HCT116 (cell line): ENCODE measurements around the gene SOCS7. TPM values are rescaled to one million over a fixed set of nuclear protein-coding genes. Genes with fewer than 3 reads are reported as not detected.

ENCODE experiments used
- ATAC-seq: fragments of 200-7000 bp; cut with Tn5 transposase; 2 replicates; pipeline ENCODE4 v1.9.1; 2020; ENCODE audit warnings: mild to moderate bottlenecking, moderate library complexity
- BruUV-seq: library from RNA; stranded (reverse); fragments of 400-500 nt; replicated peaks from 2 replicates; lab custom pipeline; 2021; lab: Mats Ljungman, UMichigan
- CTCF ChIA-PET: fragments of 300-600 bp; sonication (Branson Sonifier 250); formaldehyde crosslinking; loops from one replicate; lab custom pipeline; 2021; ENCODE audit warnings: antibody characterized with exemption; lab: Charles Lee
- POLR2A ChIA-PET: fragments of 300-600, 350-600 bp; sonication (Branson Sonifier 250); formaldehyde crosslinking; loops from one replicate; lab custom pipeline; 2021; ENCODE audit warnings: antibody characterized with exemption; lab: Charles Lee
- RAD21 ChIA-PET, 2 experiments: fragments of 300-600 bp; sonication (Branson Sonifier 250); formaldehyde crosslinking; loops; one replicate each; lab custom pipeline; 2023; ENCODE audit warnings: low total read pairs in 2 of 2; ENCODE audit not compliant: uncharacterized antibody in 2 of 2, unreplicated experiment in 2 of 2, low non-redundant PET in 1 of 2; lab: Charles Lee
- DNase-seq: peaks from one replicate; pipeline ENCODE4 v3.0.0-alpha.2; 2010; ENCODE audit warnings: low read depth, low spot score
- H2AFZ ChIP-seq: fragments of 200-600 bp; shearing (Covaris generic), sonication (generic); 2 replicates; pipeline ENCODE4 v1.6.1; 2017; ENCODE audit warnings: low read depth, mixed run types, mixed read lengths, antibody characterized with exemption, low read length; ENCODE audit not compliant: poor library complexity, severe bottlenecking
- H3K27ac ChIP-seq: 2 replicates; pipeline ENCODE4 v1.5.1; 2012; ENCODE audit warnings: low read depth, low read length
- H3K27me3 ChIP-seq: fragments of 200-600 bp; sonication (generic); 2 replicates; pipeline ENCODE4 v1.6.1; 2016; ENCODE audit warnings: mixed run types, low read length, mixed read lengths; ENCODE audit not compliant: insufficient read depth
- H3K36me3 ChIP-seq, 2 experiments: fragments of 200-500 bp in 1 of 2; fragments of 200-600 bp in 1 of 2; sonication (Bioruptor generic) in 1 of 2; sonication (generic) in 1 of 2; 2 replicates each; pipeline versions ENCODE4 v1.5.1 to v1.6.1; 2014 to 2016; ENCODE audit warnings: low read length in 2 of 2, inconsistent platforms in 1 of 2, mixed read lengths in 1 of 2, mixed run types in 1 of 2; ENCODE audit not compliant: insufficient read depth in 2 of 2, control insufficient read depth in 1 of 2
- H3K4me1 ChIP-seq, 2 experiments: fragments of 200-600 bp in 1 of 2; sonication (generic) in 1 of 2; 2 replicates each; pipeline versions ENCODE4 v1.5.1 to v1.6.1; 2012 to 2017; ENCODE audit warnings: low read length in 2 of 2, inconsistent platforms in 1 of 2, mild to moderate bottlenecking in 1 of 2, mixed read lengths in 1 of 2, mixed run types in 1 of 2, moderate library complexity in 1 of 2; ENCODE audit not compliant: insufficient read depth in 2 of 2, control insufficient read depth in 1 of 2
- H3K4me2 ChIP-seq: fragments of 200-600 bp; sonication (generic); 2 replicates; pipeline ENCODE4 v1.6.1; 2017; ENCODE audit warnings: mixed run types, low read length, mixed read lengths
- H3K4me3 ChIP-seq, 2 experiments: fragments of 200-600 bp in 1 of 2; sonication (generic) in 1 of 2; replicated peaks in 1 of 2; 2 replicates each; pipeline ENCODE4 v1.5.1; 2011 to 2016; ENCODE audit warnings: low read length in 2 of 2, control low read depth in 1 of 2, low read depth in 1 of 2, mild to moderate bottlenecking in 1 of 2, mixed read lengths in 1 of 2, mixed run types in 1 of 2
- H3K79me2 ChIP-seq: fragments of 200-600 bp; sonication (generic); 2 replicates; pipeline ENCODE4 v1.6.1; 2017; ENCODE audit warnings: mild to moderate bottlenecking, mixed run types, low read length, moderate library complexity, mixed read lengths; ENCODE audit not compliant: insufficient read depth
- H3K9ac ChIP-seq: fragments of 200-600 bp; sonication (generic); 2 replicates; pipeline ENCODE4 v1.6.1; 2016; ENCODE audit warnings: low read length, mixed read lengths
- H3K9me2 ChIP-seq: fragments of 200-600 bp; sonication (generic), shearing (Covaris generic); 2 replicates; pipeline ENCODE4 v1.6.1; 2017; ENCODE audit warnings: mixed run types, mild to moderate bottlenecking, moderate library complexity; ENCODE audit not compliant: insufficient read depth
- H3K9me3 ChIP-seq, 2 experiments: fragments of 200-500 bp in 1 of 2; fragments of 200-600 bp in 1 of 2; sonication (Bioruptor generic) in 1 of 2; sonication (generic) in 1 of 2; 2 replicates each; pipeline ENCODE4 v1.6.1; 2014 to 2017; ENCODE audit warnings: low read length in 2 of 2, mixed read lengths in 2 of 2, inconsistent platforms in 1 of 2, low read depth in 1 of 2, mild to moderate bottlenecking in 1 of 2, mixed run types in 1 of 2, moderate library complexity in 1 of 2; ENCODE audit not compliant: control insufficient read depth in 1 of 2, insufficient read depth in 1 of 2
- H4K20me1 ChIP-seq: fragments of 200-600 bp; sonication (generic), shearing (Covaris generic); 2 replicates; pipeline ENCODE4 v1.6.1; 2017; ENCODE audit warnings: mixed run types, mild to moderate bottlenecking, moderate library complexity; ENCODE audit not compliant: insufficient read depth
- ATF3 ChIP-seq: IDR thresholded peaks from 2 replicates; pipeline ENCODE4 v1.6.1; 2012
- CBX3 ChIP-seq: IDR thresholded peaks from 2 replicates; pipeline ENCODE4 v1.6.1; 2012; ENCODE audit warnings: low read depth
- CEBPB ChIP-seq: IDR thresholded peaks from 2 replicates; pipeline ENCODE4 v1.6.1; 2012; ENCODE audit warnings: low read depth
- CTCF ChIP-seq, 3 experiments: fragments of 200-600 bp in 1 of 3; sonication (generic) in 1 of 3; IDR thresholded peaks in 2 of 3; conservative IDR thresholded peaks in 1 of 3; 2 replicates each; pipeline ENCODE4 v1.5.1; 2012 to 2017; ENCODE audit warnings: low read depth in 2 of 3, low read length in 2 of 3, antibody characterized with exemption in 1 of 3, borderline replicate concordance in 1 of 3, control low read depth in 1 of 3, mild to moderate bottlenecking in 1 of 3, mixed read lengths in 1 of 3, mixed run types in 1 of 3, moderate library complexity in 1 of 3; ENCODE audit not compliant: insufficient read depth in 1 of 3
- ELF1 ChIP-seq: IDR thresholded peaks from 2 replicates; pipeline ENCODE4 v1.6.1; 2012; ENCODE audit warnings: low read depth, borderline replicate concordance
- EZH2 ChIP-seq: fragments of 200-600 bp; sonication (generic); IDR thresholded peaks from 2 replicates; pipeline ENCODE4 v1.6.1; 2017; ENCODE audit warnings: antibody characterized with exemption, mixed run types
- EZH2phosphoT487 ChIP-seq: fragments of 200-600 bp; IDR thresholded peaks from 2 replicates; pipeline ENCODE4 v1.6.1; 2018; ENCODE audit warnings: antibody characterized with exemption, borderline replicate concordance
- MAX ChIP-seq: IDR thresholded peaks from 2 replicates; pipeline ENCODE4 v1.6.1; 2012
- POLR2A ChIP-seq: IDR thresholded peaks from 2 replicates; pipeline ENCODE4 v1.7.0; 2011; ENCODE audit warnings: borderline replicate concordance; ENCODE audit not compliant: insufficient read depth, insufficient read length; ENCODE audit errors: extremely low read depth
- POLR2AphosphoS5 ChIP-seq: IDR thresholded peaks from 2 replicates; pipeline ENCODE4 v1.6.1; 2011; ENCODE audit warnings: mild to moderate bottlenecking, low read depth, low read length, moderate library complexity
- REST ChIP-seq: IDR thresholded peaks from 2 replicates; pipeline ENCODE4 v1.6.1; 2012; ENCODE audit warnings: low read depth
- SIN3A ChIP-seq: IDR thresholded peaks from 2 replicates; pipeline ENCODE4 v1.6.1; 2012; ENCODE audit warnings: low read depth
- SP1 ChIP-seq: IDR thresholded peaks from 2 replicates; pipeline ENCODE4 v1.6.1; 2012; ENCODE audit warnings: low read depth
- SRF ChIP-seq: IDR thresholded peaks from 2 replicates; pipeline ENCODE4 v1.6.1; 2012; ENCODE audit warnings: low read depth
- TCF7L2 ChIP-seq: IDR thresholded peaks from 2 replicates; pipeline ENCODE4 v1.7.0; 2011; ENCODE audit warnings: borderline replicate concordance, inconsistent platforms; ENCODE audit not compliant: insufficient read depth, insufficient read length; ENCODE audit errors: extremely low read depth
- ZNF274 ChIP-seq: fragments of 200-500 bp; sonication (Bioruptor generic); IDR thresholded peaks from 2 replicates; pipeline ENCODE4 v1.6.1; 2014; ENCODE audit warnings: mild to moderate bottlenecking, low read depth, low read length, inconsistent platforms
- intact Hi-C: fragments of 100-400 bp; cut with micrococcal nuclease; formaldehyde crosslinking; loops from 2 replicates; pipeline ENCODE4 v1.10.0; 2022
- total RNA-seq: library from RNA; stranded (reverse); gene quantifications from one replicate; pipeline ENCODE4 v1.2.1, GENCODE V29; 2021; ENCODE audit not compliant: unreplicated experiment

The SOCS7 gene
- total RNA-seq, 1 experiment from 2014 or later, result 49.9 TPM

GRCh38 chr17:38325221-38325851, 26.3 kb upstream of the SOCS7 start:
- no peak overlapping the region for H3K27ac ChIP-seq
- no peaks in the 10 kb centered on the region for H3K79me2 ChIP-seq
- peaks cover 10% of the 10 kb centered on the region in 2 experiments for H3K36me3 ChIP-seq
- H3K9me2 ChIP-seq, result no peaks in the 10 kb centered on the region
- ChIA-PET POLR2A (interaction anchor here (0.6 kb wide), 1 partner anchor 21 kb away, joined by 4 read pairs; no protein-coding TSS in a partner anchor), RAD21 (no interaction called here), CTCF (interaction anchor here (1.0 to 2.5 kb wide), 3 partner anchors 8 to 24 kb away, joined by 3 to 14 read pairs (median 4); no protein-coding TSS in a partner anchor)
- TSS peak; percentile 13 for BruUV-seq
- TF ChIP-seq CEBPB, result no peak
- no peak for TF ChIP-seq REST
- TF ChIP-seq POLR2AphosphoS5, result no peak
- no peak for TF ChIP-seq TCF7L2
- no peak for TF ChIP-seq ATF3
- no peak for TF ChIP-seq MAX
- no peak for TF ChIP-seq SRF
- no peak for TF ChIP-seq EZH2phosphoT487
- no peak for TF ChIP-seq ZNF274
- TF ChIP-seq CBX3, result no peak
- TF ChIP-seq ELF1, result no peak
- no peak for TF ChIP-seq SP1
- no peak for TF ChIP-seq EZH2
- no peak for TF ChIP-seq POLR2A
- TF ChIP-seq CTCF (IDR thresholded peaks at IDR 0.05 in 2 of 3, conservative IDR thresholded peaks at IDR 0.05 in 1 of 3; ENCODE audit: borderline replicate concordance in 1 of 3, insufficient read depth in 1 of 3, low read depth in 2 of 3, low read length in 2 of 3), result no peak
- no peak for TF ChIP-seq SIN3A
- H2AFZ ChIP-seq, result no peak overlapping the region
- no peak overlapping the region for H3K9ac ChIP-seq
- H3K4me3 ChIP-seq, result no peak overlapping the region
- no peak for DNase-seq
- H3K4me1 ChIP-seq, result no peaks in the 10 kb centered on the region
- H3K4me2 ChIP-seq, result no peak overlapping the region
- H4K20me1 ChIP-seq, result no peaks in the 10 kb centered on the region
- no peaks in the 10 kb centered on the region for H3K9me3 ChIP-seq
- no peak for ATAC-seq
- intact Hi-C loops, result no loop called here
- H3K27me3 ChIP-seq, result no peaks in the 10 kb centered on the region
